DMS114 treated with DMSO at 0.1 percent for 48 hours (cell line): ENCODE data around the gene NEDD4L.
"Not testable (repeated sequence)": the region's sequence is repeated elsewhere in the genome, so short reads cannot be mapped to it uniquely, and the experiment has no call there.

Experiments used
- DNase-seq: peaks from one replicate; lab custom pipeline; 2025; ENCODE audit not compliant: unreplicated experiment; lab: John Stamatoyannopoulos, UW

The NEDD4L gene

GRCh38 chr18:58432050-58432727 is 388.2 kb downstream of the NEDD4L start:
- DNase-seq = no peak

GRCh38 chr18:58435221-58436005 is 391.4 kb downstream of the NEDD4L start:
- DNase-seq = not testable (repeated sequence)

GRCh38 chr18:58438161-58438957 is 394.3 kb downstream of the NEDD4L start:
- no peak for DNase-seq

DNA sequence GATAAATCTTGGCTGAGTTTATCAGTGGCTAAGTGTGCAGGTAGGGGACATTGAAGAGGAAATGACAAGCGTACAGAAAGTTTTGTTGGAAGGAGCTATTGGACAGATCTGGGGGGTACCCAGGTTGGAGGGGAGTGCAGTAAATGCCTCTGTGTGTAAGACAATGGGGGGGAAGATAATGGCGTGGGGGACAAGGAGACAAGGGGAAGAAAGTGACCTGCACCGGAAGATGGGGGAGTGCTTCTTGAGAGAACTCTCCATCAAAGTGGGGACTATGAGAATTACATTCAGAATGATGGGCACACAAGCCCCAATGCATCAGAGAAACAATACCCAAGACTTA is 394.9 kb downstream of the NEDD4L start:
- DNase-seq = no peak

DNA sequence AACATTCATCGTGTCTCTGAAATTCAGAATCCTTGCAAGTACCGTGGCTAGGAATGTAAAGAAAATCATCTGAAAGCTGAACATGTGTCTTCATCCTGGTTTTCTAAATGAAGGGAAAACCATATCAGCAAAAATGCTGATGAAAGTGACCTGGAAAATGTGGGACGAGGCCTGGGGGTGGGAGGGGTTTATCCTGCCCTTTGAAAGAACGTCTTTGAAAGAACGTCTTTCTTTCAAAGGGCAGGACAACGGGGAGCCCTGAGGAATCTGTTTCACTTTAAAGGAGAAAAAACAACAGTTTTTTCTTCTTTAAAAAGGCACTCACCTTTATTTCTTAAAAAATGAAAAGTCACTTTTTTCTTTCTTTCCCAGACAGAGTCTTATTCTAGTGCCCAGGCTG is 399.6 kb downstream of the NEDD4L start:
- no peak for DNase-seq

DNA sequence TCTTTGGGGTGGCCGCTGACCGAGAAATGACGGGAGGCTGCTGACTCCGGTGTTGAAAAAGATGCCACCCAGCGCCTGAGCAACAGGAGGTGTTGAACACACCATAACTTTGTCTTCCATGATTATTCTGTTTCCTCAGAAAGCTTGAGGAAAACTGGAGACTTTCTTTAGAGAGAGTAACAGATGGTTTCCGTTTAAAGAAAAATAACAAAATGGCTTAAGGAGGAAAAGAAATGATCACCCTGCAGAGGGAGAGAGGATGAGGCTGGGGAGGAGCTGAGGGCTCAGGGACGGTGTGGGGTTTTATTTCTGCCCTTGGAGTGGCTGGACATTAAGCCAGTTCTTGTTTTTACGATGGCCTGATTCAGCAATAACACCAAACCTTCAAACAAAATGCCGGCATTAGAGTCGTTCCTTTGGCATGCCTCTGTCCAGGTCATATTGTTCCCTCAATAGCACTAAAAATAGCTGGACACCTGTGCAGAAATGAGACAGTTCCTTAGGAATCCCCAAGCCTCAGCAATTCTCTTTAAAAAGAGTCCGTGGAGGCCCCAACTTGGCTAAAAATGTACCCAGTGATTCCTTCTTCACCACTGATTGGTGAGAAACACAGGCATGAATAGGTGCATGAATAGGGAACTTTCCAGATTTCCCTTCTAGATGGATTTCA is 402.5 kb downstream of the NEDD4L start:
- no peak for DNase-seq

DNA sequence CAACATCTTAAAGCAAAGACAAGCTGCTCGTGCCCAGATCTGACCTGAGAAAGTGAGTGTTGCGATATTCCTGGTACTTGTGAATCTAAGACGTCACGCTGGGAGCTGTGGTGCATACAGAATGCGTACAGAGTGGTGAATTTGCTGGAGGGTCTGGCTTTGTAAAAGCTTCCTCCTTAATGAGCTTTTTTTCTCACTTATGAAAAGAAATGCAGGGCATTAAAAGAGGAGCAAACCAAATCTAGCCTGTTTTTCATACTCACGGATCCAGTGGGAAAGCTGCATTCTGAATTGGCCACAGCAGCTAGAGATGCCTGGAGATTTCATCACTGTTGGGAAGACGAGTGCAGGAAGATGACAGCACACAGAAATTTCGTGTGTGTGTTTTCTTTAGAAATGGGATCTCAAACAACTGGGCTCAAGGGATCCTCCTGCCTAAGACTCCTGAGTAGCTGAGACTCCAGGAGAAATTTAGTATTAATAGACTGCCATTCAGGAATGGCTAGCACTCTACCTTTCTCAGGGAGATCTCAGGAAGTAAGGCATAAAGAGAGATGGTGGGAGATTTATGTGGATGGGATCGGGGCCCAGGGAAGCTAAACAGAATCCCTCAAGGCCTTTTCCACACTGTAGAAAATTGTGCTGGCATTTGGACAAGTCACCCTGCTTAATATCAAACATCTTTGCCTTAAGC is 403.5 kb downstream of the NEDD4L start:
- no peak for DNase-seq

- DNase-seq = no peak
These were observed 405.4 kb downstream of the NEDD4L start for GRCh38 chr18:58449464-58449863.
